ENCODE data around the gene RIOK3.

The RIOK3 gene

GRCh38 chr18:23451011-23451410 is 2.1 kb upstream of the RIOK3 start:
- no peak for DNase-seq (ENCODE audit: low read depth)

GRCh38 chr18:23451491-23451890 is 1.6 kb upstream of the RIOK3 start:
- TF ChIP-seq CTCF (conservative IDR thresholded peaks at IDR 0.05; ENCODE audit: low read depth, low read length) = no peak

More at GRCh38 chr18:23451011-23451410, 2.1 kb upstream of the RIOK3 start:
- H3K4me3 ChIP-seq (ENCODE audit: low read length) = no peak overlapping the region
- no peak for TF ChIP-seq CTCF (conservative IDR thresholded peaks at IDR 0.05; ENCODE audit: low read depth, low read length)

DNA sequence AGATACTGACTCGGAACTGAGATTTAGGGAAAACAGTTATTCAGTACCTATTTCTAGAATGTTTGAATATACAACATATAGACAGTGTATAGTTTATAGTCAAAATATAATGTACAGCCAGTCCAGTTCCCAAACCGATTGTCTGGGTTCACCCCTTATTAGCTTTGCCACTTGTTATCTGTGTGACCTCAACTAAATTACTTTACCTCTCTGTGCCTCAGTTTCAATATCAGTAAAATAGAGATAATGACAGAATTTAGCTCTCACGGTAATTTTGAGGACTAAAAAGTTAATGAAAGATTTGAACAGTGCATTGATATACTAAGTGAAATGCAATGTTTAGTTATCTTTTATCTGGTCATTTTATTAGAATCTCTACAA is 750 bp upstream of the RIOK3 start:
- DNase-seq (ENCODE audit: low read depth) = no peak
- peak overlapping the region; percentile 100 for H3K4me3 ChIP-seq (ENCODE audit: low read length)
- no peak for TF ChIP-seq CTCF (conservative IDR thresholded peaks at IDR 0.05; ENCODE audit: low read depth, low read length)

More at GRCh38 chr18:23451491-23451890, 1.6 kb upstream of the RIOK3 start:
- DNase-seq (ENCODE audit: low read depth) = no peak
- no peak overlapping the region for H3K4me3 ChIP-seq (ENCODE audit: low read length)

DNA sequence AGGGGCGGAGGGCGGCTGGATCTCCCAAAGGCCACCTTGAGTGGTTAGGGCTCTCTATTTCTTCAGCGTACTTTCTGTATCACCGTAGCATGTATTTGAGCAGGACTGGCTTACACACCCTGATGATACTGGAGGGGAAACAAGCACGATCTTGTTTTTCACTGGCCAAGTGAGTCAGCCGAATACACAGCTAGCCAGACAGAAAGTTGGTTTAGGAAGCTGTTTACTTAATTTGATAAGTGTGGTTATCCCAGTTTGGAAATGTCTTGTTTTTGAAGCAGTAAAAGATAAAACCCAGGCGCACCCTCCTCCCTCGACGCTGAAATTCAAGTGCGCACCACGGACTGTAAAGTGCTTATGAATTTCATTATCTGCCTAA is 582 bp downstream of the RIOK3 start:
- DNase-seq (ENCODE audit: low read depth) = no peak
- no peak for TF ChIP-seq CTCF (conservative IDR thresholded peaks at IDR 0.05; ENCODE audit: low read depth, low read length)
- peak overlapping the region; percentile 100 for H3K4me3 ChIP-seq (ENCODE audit: low read length)

GRCh38 chr18:23456835-23457234 is 3.7 kb downstream of the RIOK3 start:
- no peak for DNase-seq (ENCODE audit: low read depth)
- no peak overlapping the region for H3K4me3 ChIP-seq (ENCODE audit: low read length)
- TF ChIP-seq CTCF (conservative IDR thresholded peaks at IDR 0.05; ENCODE audit: low read depth, low read length) = no peak

GRCh38 chr18:23458830-23459529 is 5.9 kb downstream of the RIOK3 start:
- H3K4me3 ChIP-seq (ENCODE audit: low read length) = no peak overlapping the region
- no peak for DNase-seq (ENCODE audit: low read depth)
- no peak for TF ChIP-seq CTCF (conservative IDR thresholded peaks at IDR 0.05; ENCODE audit: low read depth, low read length)

GRCh38 chr18:23459530-23459921 is 6.4 kb downstream of the RIOK3 start:
- no peak overlapping the region for H3K4me3 ChIP-seq (ENCODE audit: low read length)
- TF ChIP-seq CTCF (conservative IDR thresholded peaks at IDR 0.05; ENCODE audit: low read depth, low read length) = no peak
- DNase-seq (ENCODE audit: low read depth) = no peak

All from retinal pigment epithelial cell (primary cell).